NCI-H82 treated with DMSO at 0.1 percent for 48 hours (cell line): ENCODE results near the gene OVCA2.
"Not testable (repeated sequence)": the region's sequence is repeated elsewhere in the genome, so short reads cannot be mapped to it uniquely, and the experiment has no call there.

Experiments used
- DNase-seq: peaks from one replicate; lab custom pipeline; 2025; ENCODE audit not compliant: unreplicated experiment; lab: John Stamatoyannopoulos, UW

The OVCA2 gene

GRCh38 chr17:2013220-2013993, 28.4 kb upstream of the OVCA2 start:
- not testable (repeated sequence) for DNase-seq

DNA sequence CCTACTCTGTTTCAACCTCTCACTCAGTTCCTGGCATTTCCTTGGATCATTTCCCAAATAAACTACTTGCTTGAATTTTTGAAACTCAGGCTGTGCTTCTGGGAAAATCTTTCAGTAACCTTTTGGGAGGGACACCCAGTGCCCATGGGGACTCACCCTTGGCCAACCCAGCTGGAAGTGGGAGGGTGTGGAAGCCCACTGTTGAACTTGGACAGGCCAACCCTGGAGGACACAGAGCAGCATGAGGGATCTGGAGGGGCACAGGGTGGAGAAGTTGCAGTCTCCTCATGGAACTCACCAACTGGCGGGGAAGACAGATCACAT, 27.9 kb upstream of the OVCA2 start:
- DNase-seq: no peak

DNA sequence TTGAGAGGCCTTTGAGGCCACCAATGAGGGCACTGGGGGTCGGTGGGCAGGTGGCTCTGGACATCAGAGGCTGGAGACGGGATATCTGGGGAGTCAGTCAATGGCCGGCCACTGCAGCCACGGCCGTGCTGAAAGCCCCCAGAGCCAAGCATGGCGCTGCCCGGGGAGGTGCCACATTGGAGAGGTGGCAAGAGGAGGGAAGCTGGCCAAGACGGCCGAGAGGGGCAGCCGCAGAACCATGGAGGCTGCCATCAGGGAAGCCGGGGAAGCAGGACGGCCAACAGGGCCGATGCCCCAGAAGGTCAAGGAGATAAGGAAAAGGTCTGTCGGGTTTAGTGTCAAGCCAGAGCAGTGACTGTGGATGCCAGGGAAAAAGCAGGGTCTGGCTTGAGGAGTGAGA, 26.5 kb upstream of the OVCA2 start:
- DNase-seq: no peak

DNA sequence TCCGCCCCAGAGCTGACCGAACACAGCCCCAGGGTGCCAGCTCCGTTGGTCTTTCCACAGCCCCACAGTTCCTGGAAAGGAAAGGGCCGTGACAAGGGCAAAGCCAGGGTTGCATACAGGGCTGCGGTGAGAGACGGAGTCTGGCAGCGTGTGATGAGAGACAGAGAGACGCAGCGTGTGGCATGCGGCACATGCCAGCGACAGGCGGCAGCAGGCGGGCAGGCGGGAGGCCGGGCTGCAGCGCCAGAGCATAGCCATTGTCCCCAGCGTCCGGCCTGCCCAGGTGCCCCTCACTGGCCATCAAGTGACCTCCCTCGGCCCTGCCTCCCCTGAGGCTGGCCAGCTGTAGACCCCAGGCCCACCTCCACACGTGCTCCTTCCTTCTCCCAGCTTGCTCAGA, 25.3 kb upstream of the OVCA2 start:
- no peak for DNase-seq

- no peak for DNase-seq
Measured at GRCh38 chr17:2017274-2017941, 24.4 kb upstream of the OVCA2 start.

DNA sequence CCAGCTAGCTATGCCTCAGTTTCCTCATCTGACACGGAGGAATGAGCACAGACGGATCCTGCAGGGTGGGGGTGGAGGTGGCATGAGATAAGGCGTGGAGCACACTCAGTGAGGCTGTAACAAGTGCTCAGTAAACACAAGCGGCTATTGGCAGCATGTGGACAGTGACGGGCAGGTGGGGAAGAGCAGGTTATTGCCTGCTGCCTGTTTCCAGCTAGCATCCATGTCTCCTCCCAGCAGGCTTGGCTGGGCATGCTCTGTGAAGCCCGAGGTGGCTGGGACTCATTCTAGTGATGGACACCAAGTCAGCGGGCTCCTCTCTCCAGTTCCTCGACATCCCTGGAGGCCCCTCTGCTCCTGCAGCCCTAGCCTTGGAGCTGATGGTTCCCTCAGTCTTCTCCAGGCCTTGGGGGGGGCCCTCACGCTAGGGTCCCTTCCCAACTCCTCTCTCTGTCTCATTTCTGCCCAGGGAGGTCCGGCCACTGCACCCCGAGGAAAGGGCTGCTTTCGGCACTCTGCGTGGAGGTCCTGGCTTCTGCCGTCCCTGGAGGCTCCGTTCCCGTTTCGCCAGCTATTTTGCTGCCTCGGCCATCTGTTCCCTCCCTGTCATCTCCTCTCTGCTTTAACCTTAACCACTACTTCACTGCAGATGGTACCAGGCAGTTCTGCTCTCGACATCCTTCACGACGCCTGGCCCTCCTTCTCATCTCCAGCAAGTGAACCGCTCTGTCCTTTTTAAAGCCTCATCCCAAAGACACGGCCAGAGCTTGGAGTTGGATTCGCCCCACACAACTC, 22.9 kb upstream of the OVCA2 start:
- DNase-seq: peak; percentile 66

DNA sequence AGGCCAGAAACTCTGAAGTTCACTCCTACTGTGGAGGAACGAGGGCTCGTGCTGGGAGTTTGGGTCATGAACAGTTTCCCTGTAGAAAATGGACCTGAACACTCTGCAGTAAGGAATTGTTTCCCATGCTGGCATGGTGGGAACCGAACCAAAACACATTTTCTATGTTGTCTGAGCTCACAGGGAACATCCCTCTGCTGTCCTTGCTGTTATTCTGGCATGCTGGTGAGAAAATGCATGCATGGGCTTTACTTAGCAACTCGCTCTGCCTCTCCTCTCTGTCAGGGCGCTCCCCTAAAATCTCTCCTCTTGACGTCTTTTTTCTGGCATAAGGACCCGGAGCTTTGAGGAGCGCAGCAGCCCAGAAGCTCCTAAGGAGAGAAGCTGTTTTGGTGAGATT, 22.1 kb upstream of the OVCA2 start:
- no peak for DNase-seq

- no peak for DNase-seq
Measured at GRCh38 chr17:2020721-2021120, 21.1 kb upstream of the OVCA2 start.

DNA sequence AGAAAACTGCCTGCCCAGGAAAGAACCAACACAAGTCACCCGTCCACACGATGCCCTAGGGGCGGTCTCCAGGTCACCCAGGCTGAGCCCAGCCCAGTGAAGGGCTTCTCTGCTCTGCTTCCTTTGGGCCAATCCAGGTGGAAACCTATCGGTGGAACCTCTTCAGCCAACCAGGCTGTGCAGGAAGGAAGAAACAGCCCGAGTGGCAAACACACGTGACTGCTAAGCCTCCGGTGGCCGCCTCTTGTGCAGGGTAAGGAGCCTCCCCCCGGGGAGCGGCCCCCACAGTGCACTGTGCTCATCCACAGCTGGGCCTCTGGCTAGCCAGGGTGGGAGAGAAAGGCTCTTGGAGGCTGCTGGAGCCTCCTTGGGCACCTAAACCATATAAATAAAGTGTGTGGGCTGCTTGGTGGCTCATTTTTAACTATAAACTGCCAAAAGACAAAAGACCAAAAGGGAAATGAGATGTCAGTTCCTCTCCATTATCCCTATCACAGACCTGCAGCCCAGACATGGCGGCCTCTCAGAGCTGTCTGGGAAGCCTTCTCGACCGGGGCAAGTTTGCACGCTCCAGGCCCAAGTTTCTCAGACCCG, 19.1 kb upstream of the OVCA2 start:
- DNase-seq: no peak

- no peak for DNase-seq
Measured at GRCh38 chr17:2023256-2023655, 18.6 kb upstream of the OVCA2 start.

GRCh38 chr17:2023692-2024571, 17.9 kb upstream of the OVCA2 start:
- peak; percentile 60 for DNase-seq

- DNase-seq: no peak
Measured at GRCh38 chr17:2024572-2025219, 17.1 kb upstream of the OVCA2 start.

- peak; percentile 54 for DNase-seq
Measured at GRCh38 chr17:2025220-2025621, 16.6 kb upstream of the OVCA2 start, which contains the start of gene RTN4RL1. Gene RTN4RL1, minus strand, starts transcription at chr17:2025334. Its CDS starts 469 bp downstream, at chr17:2024865.

DNA sequence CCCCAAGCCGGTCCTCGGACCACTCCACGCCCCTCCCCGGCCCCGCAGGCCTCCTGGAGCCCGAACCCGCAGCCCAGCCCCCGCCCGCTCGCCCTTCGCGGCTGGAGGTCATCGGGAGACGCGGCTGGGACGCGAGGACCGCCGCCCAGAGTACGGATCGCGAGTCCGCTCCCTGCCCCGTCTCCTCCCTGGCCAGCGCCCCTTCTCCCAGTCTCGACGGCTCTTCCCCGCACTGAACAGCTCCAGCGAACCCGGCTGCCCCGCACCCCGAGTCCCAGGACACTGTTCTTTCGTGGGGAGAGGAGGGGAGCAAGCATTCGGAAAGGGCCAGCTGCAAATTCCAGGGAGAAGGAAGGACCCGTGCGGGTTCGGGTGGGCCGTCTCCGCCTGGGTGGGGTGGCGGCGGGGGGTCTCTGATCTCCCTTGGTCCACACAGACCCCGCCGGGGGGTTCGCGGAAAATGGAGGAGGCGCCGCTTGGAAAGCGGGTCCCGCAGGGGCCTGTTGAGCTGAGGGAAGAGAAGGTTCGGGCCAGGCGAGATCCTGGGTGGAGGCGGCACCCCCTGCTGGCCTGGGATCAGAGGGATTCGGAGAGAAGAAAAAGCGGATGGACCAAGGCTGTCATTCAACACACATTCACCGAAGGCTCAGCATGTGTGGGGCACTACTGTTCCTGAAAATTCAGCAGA, 16.1 kb upstream of the OVCA2 start:
- DNase-seq: peak; percentile 88

DNA sequence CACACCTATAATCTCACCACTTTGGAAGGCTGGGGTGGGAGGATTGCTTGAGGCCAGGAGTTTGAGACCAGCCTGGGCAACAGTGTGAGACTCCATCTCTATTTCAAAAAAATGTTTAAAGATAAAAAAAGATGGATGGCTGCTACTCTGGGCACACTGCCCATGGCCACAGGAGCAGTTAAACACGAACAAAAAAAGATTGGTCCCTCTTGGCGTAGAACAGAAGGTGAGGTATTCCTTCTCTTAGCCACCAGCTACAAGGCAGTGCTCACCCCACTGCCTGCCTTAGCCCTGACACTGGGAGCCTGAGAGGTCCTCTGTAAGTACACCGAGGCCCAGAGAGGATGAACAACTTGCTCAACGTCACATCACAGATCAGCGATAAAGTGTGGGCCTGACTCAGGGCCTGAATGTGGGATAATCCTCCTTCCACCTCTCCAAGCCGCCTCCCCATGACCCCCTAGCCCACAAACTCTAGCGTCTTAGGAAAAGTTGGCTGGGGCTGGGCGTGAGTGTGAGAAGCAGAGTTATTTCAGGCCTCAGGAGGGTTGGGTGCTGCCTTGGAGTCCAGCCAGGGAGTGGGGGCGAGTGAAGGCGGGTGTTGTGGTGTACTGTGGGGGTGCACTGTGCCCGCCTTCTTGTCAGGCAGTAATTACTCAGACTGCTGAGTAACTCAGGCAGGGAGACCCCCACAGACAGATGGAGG, 14.1 kb upstream of the OVCA2 start:
- no peak for DNase-seq

DNA sequence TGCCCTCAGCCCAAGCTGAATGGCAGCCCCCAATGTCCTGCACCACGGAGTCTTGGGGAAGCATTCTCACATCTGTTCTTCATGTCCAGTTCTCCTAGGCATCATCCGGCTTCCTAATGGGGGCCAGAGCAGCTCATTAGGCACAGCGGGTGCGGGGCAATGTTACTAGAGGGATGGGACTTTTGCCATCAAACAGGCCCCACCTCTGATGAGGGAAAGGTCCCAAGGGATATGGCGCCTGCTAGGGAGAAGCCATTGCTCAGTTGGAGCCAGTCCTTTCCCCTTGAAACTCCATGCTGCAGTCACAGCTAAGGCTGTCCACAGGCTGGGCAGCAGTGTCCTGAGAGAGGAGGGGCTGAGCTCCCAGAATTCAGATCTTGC, 13.6 kb upstream of the OVCA2 start:
- no peak for DNase-seq

GRCh38 chr17:2028737-2029136, 13.1 kb upstream of the OVCA2 start:
- no peak for DNase-seq

DNA sequence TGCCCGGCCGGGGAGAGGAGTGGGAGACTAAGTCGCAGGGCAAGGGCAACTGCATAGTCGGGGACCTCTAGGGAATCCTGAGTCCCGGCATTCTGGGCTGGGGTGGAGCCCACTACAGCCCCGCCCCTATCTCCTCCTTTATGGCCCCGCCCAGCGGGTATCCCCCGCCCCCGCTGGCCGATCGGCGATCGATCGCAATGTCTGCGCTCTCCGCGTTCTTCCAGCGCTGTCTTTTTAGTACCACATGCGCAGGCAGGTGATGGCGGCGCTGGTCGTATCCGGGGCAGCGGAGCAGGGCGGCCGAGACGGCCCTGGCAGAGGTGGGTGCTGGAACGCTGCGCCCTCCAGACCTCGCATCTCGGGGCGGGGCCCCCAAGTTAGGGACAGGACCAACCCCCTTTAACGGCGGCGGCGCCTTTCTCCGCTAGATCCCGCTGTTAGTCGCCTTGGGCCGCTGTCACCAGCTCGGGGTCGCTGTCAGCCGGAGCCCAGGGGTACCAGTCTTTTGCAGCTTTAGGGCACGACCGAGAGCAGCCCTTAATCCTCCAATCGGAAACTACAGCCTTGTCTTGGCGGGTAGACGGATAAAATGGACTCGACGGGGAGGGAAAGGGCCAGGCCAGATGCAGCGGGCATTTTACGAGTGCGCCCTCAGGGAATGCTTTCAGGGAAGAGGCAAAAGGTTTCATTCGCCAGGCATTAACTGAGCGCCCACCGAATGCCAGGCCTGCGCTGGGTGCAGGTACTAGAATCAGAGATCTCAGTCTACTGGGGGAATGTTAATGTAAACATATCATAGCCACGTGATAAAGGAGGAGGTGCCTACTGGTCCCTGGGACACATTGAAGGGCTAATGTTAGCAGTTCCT, 11.7 kb upstream of the OVCA2 start, which contains the start of gene DPH1:
Gene DPH1 (plus strand): TSS at position 243 of the 868 bp plus-strand sequence. CDS start 17 bp downstream, at position 260.
- peak; percentile 90 for DNase-seq
